Activated T-helper 2 cell treated with anti-CD3 and anti-CD28 coated beads, Interferon-gamma antibody, Interleukin-2, Interleukin-4, amounts not matched to agents 10 μg/mL and 5 μg/mL and 100 μg/mL, durations not matched to agents 14 hours and 24 hours and 36 hours (primary cell): ENCODE measurements around the gene AK5. TPM values are rescaled to one million over a fixed set of nuclear protein-coding genes. Genes with fewer than 3 reads are reported as not detected.

ENCODE experiments used
- DNase-seq: peaks from one replicate; pipeline ENCODE4 v3.0.0; 2021; ENCODE audit warnings: low spot score
- H3K27ac Mint-ChIP-seq: one replicate; pipeline ENCODE4 v1.8.0; 2021; ENCODE audit warnings: mixed read lengths
- H3K27me3 Mint-ChIP-seq: one replicate; pipeline ENCODE4 v1.8.0; 2021; ENCODE audit warnings: low read depth, mixed read lengths
- H3K36me3 Mint-ChIP-seq: one replicate; pipeline ENCODE4 v1.8.0; 2021; ENCODE audit warnings: low read depth, mixed read lengths
- H3K4me1 Mint-ChIP-seq: one replicate; pipeline ENCODE4 v1.8.0; 2021; ENCODE audit warnings: low read depth, mixed read lengths
- H3K4me3 Mint-ChIP-seq: one replicate; pipeline ENCODE4 v1.8.0; 2021; ENCODE audit warnings: low read depth, mild to moderate bottlenecking, moderate library complexity, mixed read lengths
- H3K9me3 Mint-ChIP-seq: one replicate; pipeline ENCODE4 v1.8.0; 2021; ENCODE audit warnings: mixed read lengths
- intact Hi-C: fragments of 100-400 bp; cut with micrococcal nuclease; formaldehyde crosslinking; loops from one replicate; pipeline ENCODE4 v1.15.1; 2023
- total RNA-seq: library from RNA; stranded (reverse); gene quantifications from 2 replicates; pipeline ENCODE4 v1.2.3, GENCODE V29; 2022

The AK5 gene
- total RNA-seq: not detected in 2 replicates

GRCh38 chr1:77281491-77282186 lies at the start of gene AK5:
AK5 (plus strand) TSS chr1:77282019; CDS start chr1:77282314, 295 bp downstream.
- H3K27ac Mint-ChIP-seq: no peak within 1 kb of the TSS
- peaks cover 24% of the 10 kb centered on the region for H3K4me1 Mint-ChIP-seq
- H3K36me3 Mint-ChIP-seq: no peaks in the 10 kb centered on the region
- intact Hi-C loops: no loop called here
- H3K9me3 Mint-ChIP-seq: no peaks in the 10 kb centered on the region
- H3K4me3 Mint-ChIP-seq: peak within 1 kb of the TSS; percentile 63
- peaks cover 50% of the 10 kb centered on the region for H3K27me3 Mint-ChIP-seq
- DNase-seq: peak; percentile 20

- no peaks in the 10 kb centered on the region for H3K4me1 Mint-ChIP-seq
- H3K27me3 Mint-ChIP-seq: no peaks in the 10 kb centered on the region
- DNase-seq: no peak
- intact Hi-C loops: no loop called here
- no peaks in the 10 kb centered on the region for H3K36me3 Mint-ChIP-seq
- no peak overlapping the region for H3K27ac Mint-ChIP-seq
- no peak overlapping the region for H3K4me3 Mint-ChIP-seq
- no peaks in the 10 kb centered on the region for H3K9me3 Mint-ChIP-seq
Measured at GRCh38 chr1:77232829-77233228, 49.0 kb upstream of the AK5 start.

GRCh38 chr1:77234096-77234495 lies 47.7 kb upstream of the AK5 start:
- Mint-ChIP-seq H3K27me3 (no peaks in the 10 kb centered on the region), H3K36me3 (no peaks in the 10 kb centered on the region), H3K4me1 (no peaks in the 10 kb centered on the region), H3K4me3 (no peak overlapping the region), H3K9me3 (no peaks in the 10 kb centered on the region), H3K27ac (no peak overlapping the region)
- no peak for DNase-seq
- intact Hi-C loops: no loop called here

- intact Hi-C loops: no loop called here
- Mint-ChIP-seq H3K9me3 (no peaks in the 10 kb centered on the region), H3K36me3 (no peaks in the 10 kb centered on the region)
Measured at GRCh38 chr1:77234943-77235342, 46.9 kb upstream of the AK5 start.

GRCh38 chr1:77238462-77238861 lies 43.4 kb upstream of the AK5 start:
- Mint-ChIP-seq H3K4me1 (no peaks in the 10 kb centered on the region), H3K27me3 (no peaks in the 10 kb centered on the region), H3K27ac (no peak overlapping the region), H3K36me3 (no peaks in the 10 kb centered on the region), H3K4me3 (no peak overlapping the region), H3K9me3 (peaks cover 7% of the 10 kb centered on the region)
- no peak for DNase-seq
- intact Hi-C loops: no loop called here

More at GRCh38 chr1:77234943-77235342, 46.9 kb upstream of the AK5 start:
- H3K27me3 Mint-ChIP-seq: no peaks in the 10 kb centered on the region
- no peaks in the 10 kb centered on the region for H3K4me1 Mint-ChIP-seq
- DNase-seq: no peak
- H3K4me3 Mint-ChIP-seq: no peak overlapping the region
- no peak overlapping the region for H3K27ac Mint-ChIP-seq

GRCh38 chr1:77239311-77239710 lies 42.5 kb upstream of the AK5 start:
- Mint-ChIP-seq H3K27ac (no peak overlapping the region), H3K9me3 (peaks cover 7% of the 10 kb centered on the region), H3K4me1 (no peaks in the 10 kb centered on the region), H3K27me3 (no peaks in the 10 kb centered on the region), H3K36me3 (no peaks in the 10 kb centered on the region), H3K4me3 (no peak overlapping the region)
- no peak for DNase-seq
- intact Hi-C loops: no loop called here

- no peak overlapping the region for H3K4me3 Mint-ChIP-seq
- no peaks in the 10 kb centered on the region for H3K27me3 Mint-ChIP-seq
- peaks cover 2% of the 10 kb centered on the region for H3K4me1 Mint-ChIP-seq
- intact Hi-C loops: no loop called here
- no peaks in the 10 kb centered on the region for H3K36me3 Mint-ChIP-seq
- H3K9me3 Mint-ChIP-seq: peaks cover 30% of the 10 kb centered on the region
- DNase-seq: no peak
- no peak overlapping the region for H3K27ac Mint-ChIP-seq
Measured at GRCh38 chr1:77245830-77246229, 36.0 kb upstream of the AK5 start.

GRCh38 chr1:77250126-77250525 lies 31.7 kb upstream of the AK5 start:
- H3K9me3 Mint-ChIP-seq: peaks cover 40% of the 10 kb centered on the region
- H3K4me1 Mint-ChIP-seq: peaks cover 2% of the 10 kb centered on the region

GRCh38 chr1:77253211-77253610 lies 28.6 kb upstream of the AK5 start:
- intact Hi-C loops: no loop called here
- Mint-ChIP-seq H3K9me3 (peaks cover 44% of the 10 kb centered on the region), H3K27me3 (no peaks in the 10 kb centered on the region), H3K27ac (no peak overlapping the region), H3K4me1 (peaks cover 2% of the 10 kb centered on the region), H3K4me3 (no peak overlapping the region), H3K36me3 (no peaks in the 10 kb centered on the region)
- DNase-seq: no peak

More at GRCh38 chr1:77250126-77250525, 31.7 kb upstream of the AK5 start:
- Mint-ChIP-seq H3K36me3 (no peaks in the 10 kb centered on the region), H3K27me3 (no peaks in the 10 kb centered on the region), H3K27ac (no peak overlapping the region), H3K4me3 (no peak overlapping the region)
- intact Hi-C loops: no loop called here
- DNase-seq: no peak

GRCh38 chr1:77263708-77264107 lies 18.1 kb upstream of the AK5 start:
- intact Hi-C loops: no loop called here
- Mint-ChIP-seq H3K36me3 (no peaks in the 10 kb centered on the region), H3K9me3 (no peaks in the 10 kb centered on the region), H3K4me1 (no peaks in the 10 kb centered on the region), H3K27ac (no peak overlapping the region), H3K4me3 (no peak overlapping the region), H3K27me3 (no peaks in the 10 kb centered on the region)
- no peak for DNase-seq

GRCh38 chr1:77265180-77265579 lies 16.6 kb upstream of the AK5 start:
- Mint-ChIP-seq H3K9me3 (no peaks in the 10 kb centered on the region), H3K36me3 (no peaks in the 10 kb centered on the region), H3K27me3 (no peaks in the 10 kb centered on the region), H3K4me3 (no peak overlapping the region), H3K27ac (no peak overlapping the region), H3K4me1 (no peaks in the 10 kb centered on the region)
- DNase-seq: no peak
- intact Hi-C loops: no loop called here

GRCh38 chr1:77267035-77267434 lies 14.8 kb upstream of the AK5 start:
- Mint-ChIP-seq H3K4me3 (no peak overlapping the region), H3K27ac (no peak overlapping the region), H3K9me3 (no peaks in the 10 kb centered on the region), H3K27me3 (no peaks in the 10 kb centered on the region), H3K36me3 (no peaks in the 10 kb centered on the region), H3K4me1 (no peaks in the 10 kb centered on the region)
- intact Hi-C loops: no loop called here
- no peak for DNase-seq

GRCh38 chr1:77271852-77272580 lies 9.8 kb upstream of the AK5 start:
- intact Hi-C loops: no loop called here
- Mint-ChIP-seq H3K27me3 (peaks cover 1% of the 10 kb centered on the region), H3K4me3 (no peak overlapping the region), H3K36me3 (no peaks in the 10 kb centered on the region), H3K4me1 (no peaks in the 10 kb centered on the region), H3K9me3 (no peaks in the 10 kb centered on the region), H3K27ac (no peak overlapping the region)
- DNase-seq: no peak
